ENCODE measurements around the gene GRM4.

GRM4 gene

DNA sequence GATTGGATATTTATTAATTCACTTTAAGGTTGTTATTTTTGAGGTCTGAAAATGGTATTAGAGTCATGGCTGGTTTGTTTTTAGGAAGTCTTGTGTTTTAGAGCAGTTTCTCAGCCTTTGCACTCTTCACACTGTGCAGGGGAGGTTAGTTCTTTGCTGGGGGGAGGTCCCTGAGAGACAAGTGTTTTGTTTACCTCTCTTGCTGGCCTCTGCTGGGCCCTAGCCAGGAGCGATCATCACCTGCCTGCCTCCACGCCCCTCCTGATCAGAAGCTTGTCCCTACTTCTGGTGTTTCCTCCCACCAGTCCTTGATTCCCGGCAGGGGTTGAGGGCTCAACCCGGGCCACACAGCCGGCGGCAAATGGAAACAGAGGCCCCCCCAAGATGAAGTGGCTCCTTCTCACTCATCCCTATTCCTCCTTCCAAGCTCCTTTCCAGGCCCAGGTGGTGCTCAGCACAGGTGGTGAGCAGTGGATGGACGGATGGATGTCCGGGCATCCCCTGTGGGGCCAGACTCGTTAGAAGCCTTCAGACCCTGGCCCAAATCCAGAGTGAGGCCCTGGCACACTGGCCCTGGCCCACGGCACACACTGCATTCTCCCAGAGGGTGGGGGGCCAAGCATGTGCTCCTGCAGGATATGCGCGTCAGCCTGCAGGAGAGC is 51.3 kb downstream of the GRM4 start:
- no peaks in the 10 kb centered on the region for H3K36me3 ChIP-seq (ENCODE audit: control insufficient read depth, insufficient read depth, low read length)
- no peaks in the 10 kb centered on the region for H3K27me3 ChIP-seq (ENCODE audit: control insufficient read depth, insufficient read depth, low read length)
- H3K27ac ChIP-seq (ENCODE audit: low read depth, low read length), result no peak overlapping the region
- H3K9ac ChIP-seq (ENCODE audit: low read length), result no peak overlapping the region
- no peak overlapping the region for H3K4me3 ChIP-seq (ENCODE audit: low read length)
- H3K4me1 ChIP-seq (ENCODE audit: control insufficient read depth, insufficient read depth, low read length), result no peaks in the 10 kb centered on the region

DNA sequence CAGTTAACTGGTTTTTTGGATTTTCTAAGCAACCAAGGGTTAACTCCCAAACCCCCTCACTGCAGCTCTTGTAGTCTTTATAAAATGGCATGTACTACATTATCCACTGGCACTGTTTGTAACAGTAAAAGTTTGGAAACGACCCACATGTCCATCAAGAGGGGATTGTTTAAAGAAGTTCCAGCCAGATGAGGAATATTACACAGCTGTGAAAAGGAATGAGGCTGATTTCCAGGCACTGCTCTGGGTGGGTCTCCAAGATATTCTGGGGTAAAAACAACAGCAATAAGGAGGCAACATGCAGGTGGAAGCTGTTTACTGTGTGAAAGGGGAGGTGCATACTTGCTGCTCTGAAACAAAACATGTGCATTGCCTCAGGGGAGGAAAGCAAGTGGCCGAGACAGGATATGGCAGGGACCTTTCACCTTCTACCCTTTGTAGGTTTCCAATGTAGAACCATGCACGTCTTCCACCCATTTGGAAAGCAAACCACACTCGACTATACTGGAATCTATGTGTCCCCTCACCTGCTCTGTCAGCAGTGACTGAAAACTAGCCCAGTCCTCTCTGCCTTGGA is 51.9 kb downstream of the GRM4 start:
- H3K27me3 ChIP-seq (ENCODE audit: control insufficient read depth, insufficient read depth, low read length), result no peaks in the 10 kb centered on the region
- no peaks in the 10 kb centered on the region for H3K36me3 ChIP-seq (ENCODE audit: control insufficient read depth, insufficient read depth, low read length)
- H3K9ac ChIP-seq (ENCODE audit: low read length), result no peak overlapping the region
- H3K4me1 ChIP-seq (ENCODE audit: control insufficient read depth, insufficient read depth, low read length), result no peaks in the 10 kb centered on the region
- no peak overlapping the region for H3K4me3 ChIP-seq (ENCODE audit: low read length)
- no peak overlapping the region for H3K27ac ChIP-seq (ENCODE audit: low read depth, low read length)

DNA sequence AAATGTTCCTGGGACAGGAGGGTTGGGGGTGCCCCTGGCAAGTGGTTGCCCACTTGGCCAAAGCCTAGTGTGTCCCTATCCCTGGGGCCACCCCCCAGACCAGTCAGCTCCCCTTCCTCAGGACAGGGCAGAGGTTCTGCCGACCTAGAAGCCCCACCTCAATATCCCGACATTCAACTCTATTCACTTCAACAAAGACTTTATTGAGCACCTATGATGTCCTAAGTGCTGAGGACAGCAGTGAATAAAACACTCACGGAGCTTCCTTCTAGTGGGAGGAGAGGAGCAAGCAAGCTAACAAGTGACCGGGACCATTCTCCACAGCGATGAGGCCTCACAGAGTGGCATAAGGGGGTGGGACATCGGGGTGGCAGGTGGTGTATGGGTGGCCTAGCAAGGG is 52.7 kb downstream of the GRM4 start:
- H3K27me3 ChIP-seq (ENCODE audit: control insufficient read depth, insufficient read depth, low read length), result no peaks in the 10 kb centered on the region
- no peak overlapping the region for H3K9ac ChIP-seq (ENCODE audit: low read length)
- no peaks in the 10 kb centered on the region for H3K36me3 ChIP-seq (ENCODE audit: control insufficient read depth, insufficient read depth, low read length)
- no peak overlapping the region for H3K4me3 ChIP-seq (ENCODE audit: low read length)
- no peak overlapping the region for H3K27ac ChIP-seq (ENCODE audit: low read depth, low read length)
- no peaks in the 10 kb centered on the region for H3K4me1 ChIP-seq (ENCODE audit: control insufficient read depth, insufficient read depth, low read length)

DNA sequence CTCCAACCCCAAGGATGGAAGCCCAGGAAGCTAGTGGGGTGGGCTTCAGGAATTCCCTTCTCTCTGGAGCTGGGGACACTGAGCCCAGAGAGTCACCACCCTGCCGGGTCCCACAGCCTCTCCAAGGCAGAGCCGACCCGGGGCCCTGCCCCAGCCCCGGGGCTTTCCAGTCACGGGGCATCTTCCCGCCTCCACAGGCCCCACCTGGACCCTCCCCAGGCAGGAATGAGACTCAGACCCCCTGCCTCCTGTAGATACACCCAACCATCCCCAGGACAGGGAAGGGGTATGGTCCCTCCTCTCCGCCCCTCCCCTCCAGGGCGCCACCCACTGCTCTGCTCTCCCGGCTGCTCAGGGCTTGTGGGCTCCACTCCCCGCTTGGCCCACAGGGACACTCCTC is 53.3 kb downstream of the GRM4 start:
- no peaks in the 10 kb centered on the region for H3K4me1 ChIP-seq (ENCODE audit: control insufficient read depth, insufficient read depth, low read length)
- H3K4me3 ChIP-seq (ENCODE audit: low read length), result no peak overlapping the region
- no peaks in the 10 kb centered on the region for H3K27me3 ChIP-seq (ENCODE audit: control insufficient read depth, insufficient read depth, low read length)
- H3K36me3 ChIP-seq (ENCODE audit: control insufficient read depth, insufficient read depth, low read length), result no peaks in the 10 kb centered on the region
- no peak overlapping the region for H3K27ac ChIP-seq (ENCODE audit: low read depth, low read length)
- no peak overlapping the region for H3K9ac ChIP-seq (ENCODE audit: low read length)

DNA sequence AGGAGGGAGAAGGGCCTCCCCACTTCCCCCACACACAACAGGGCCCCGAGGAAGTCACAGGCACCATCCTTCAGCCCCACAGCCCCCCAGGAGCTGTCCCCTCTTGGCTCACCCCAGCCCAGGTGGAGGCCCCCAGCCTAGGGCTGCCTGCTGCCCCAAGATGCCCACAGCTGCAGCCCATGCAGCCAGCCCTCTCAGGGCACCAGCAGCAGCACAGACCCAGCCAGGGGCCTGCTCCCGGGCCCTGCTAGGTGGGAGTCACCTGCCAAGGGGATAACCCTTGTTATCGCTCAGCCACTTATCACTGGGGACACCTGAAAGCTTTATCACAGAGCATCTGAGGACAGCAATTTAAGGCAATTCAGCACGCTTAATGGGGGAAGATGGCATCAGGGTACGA is 55.0 kb downstream of the GRM4 start:
- H3K27me3 ChIP-seq (ENCODE audit: control insufficient read depth, insufficient read depth, low read length), result no peaks in the 10 kb centered on the region
- H3K4me3 ChIP-seq (ENCODE audit: low read length), result no peak overlapping the region
- no peak overlapping the region for H3K9ac ChIP-seq (ENCODE audit: low read length)
- no peaks in the 10 kb centered on the region for H3K36me3 ChIP-seq (ENCODE audit: control insufficient read depth, insufficient read depth, low read length)
- no peak overlapping the region for H3K27ac ChIP-seq (ENCODE audit: low read depth, low read length)
- no peaks in the 10 kb centered on the region for H3K4me1 ChIP-seq (ENCODE audit: control insufficient read depth, insufficient read depth, low read length)

DNA sequence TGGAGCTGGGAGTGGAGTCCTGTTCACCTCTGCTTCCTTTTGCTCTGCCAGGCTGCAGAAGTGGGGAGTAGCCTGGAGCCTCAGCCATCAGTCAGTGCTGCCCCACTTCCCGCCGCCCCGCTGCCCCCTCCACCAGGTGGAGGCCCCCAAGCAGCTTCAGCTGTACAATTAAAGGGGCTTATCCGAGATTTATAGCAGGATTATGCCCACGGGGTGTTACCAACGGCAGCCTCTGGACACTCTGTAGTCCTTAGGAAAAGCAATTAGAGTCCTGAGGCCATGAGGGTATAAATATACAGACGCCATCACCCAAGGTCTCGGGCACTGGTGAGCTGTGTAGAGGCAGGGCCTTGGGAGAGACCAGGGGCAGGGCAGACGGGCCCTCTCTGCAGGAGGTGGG is 55.4 kb downstream of the GRM4 start:
- no peaks in the 10 kb centered on the region for H3K4me1 ChIP-seq (ENCODE audit: control insufficient read depth, insufficient read depth, low read length)
- H3K27ac ChIP-seq (ENCODE audit: low read depth, low read length), result no peak overlapping the region
- H3K9ac ChIP-seq (ENCODE audit: low read length), result no peak overlapping the region
- no peak overlapping the region for H3K4me3 ChIP-seq (ENCODE audit: low read length)
- H3K27me3 ChIP-seq (ENCODE audit: control insufficient read depth, insufficient read depth, low read length), result no peaks in the 10 kb centered on the region
- H3K36me3 ChIP-seq (ENCODE audit: control insufficient read depth, insufficient read depth, low read length), result no peaks in the 10 kb centered on the region

DNA sequence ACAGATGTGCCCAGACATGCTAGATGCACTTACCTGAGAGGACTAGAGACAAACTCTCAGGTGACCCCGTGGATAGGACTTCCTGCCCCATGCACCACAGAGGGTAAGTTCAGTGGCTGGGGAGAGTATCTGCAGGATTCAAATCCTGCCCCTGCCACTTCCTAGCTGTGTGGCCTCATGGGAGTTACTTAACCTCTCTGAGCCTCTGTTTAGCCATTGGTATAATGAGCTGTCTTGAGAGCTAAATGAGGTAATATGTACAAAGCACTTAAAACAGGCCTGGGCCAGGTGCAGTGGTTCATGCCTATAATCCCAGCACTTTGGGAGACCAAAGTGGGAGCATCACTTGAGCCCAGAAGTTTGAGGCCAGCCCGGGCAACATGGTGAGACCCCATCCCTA is 59.3 kb downstream of the GRM4 start:
- no peaks in the 10 kb centered on the region for H3K36me3 ChIP-seq (ENCODE audit: control insufficient read depth, insufficient read depth, low read length)
- no peaks in the 10 kb centered on the region for H3K4me1 ChIP-seq (ENCODE audit: control insufficient read depth, insufficient read depth, low read length)
- no peak overlapping the region for H3K4me3 ChIP-seq (ENCODE audit: low read length)
- no peak overlapping the region for H3K27ac ChIP-seq (ENCODE audit: low read depth, low read length)
- no peak overlapping the region for H3K9ac ChIP-seq (ENCODE audit: low read length)
- no peaks in the 10 kb centered on the region for H3K27me3 ChIP-seq (ENCODE audit: control insufficient read depth, insufficient read depth, low read length)

DNA sequence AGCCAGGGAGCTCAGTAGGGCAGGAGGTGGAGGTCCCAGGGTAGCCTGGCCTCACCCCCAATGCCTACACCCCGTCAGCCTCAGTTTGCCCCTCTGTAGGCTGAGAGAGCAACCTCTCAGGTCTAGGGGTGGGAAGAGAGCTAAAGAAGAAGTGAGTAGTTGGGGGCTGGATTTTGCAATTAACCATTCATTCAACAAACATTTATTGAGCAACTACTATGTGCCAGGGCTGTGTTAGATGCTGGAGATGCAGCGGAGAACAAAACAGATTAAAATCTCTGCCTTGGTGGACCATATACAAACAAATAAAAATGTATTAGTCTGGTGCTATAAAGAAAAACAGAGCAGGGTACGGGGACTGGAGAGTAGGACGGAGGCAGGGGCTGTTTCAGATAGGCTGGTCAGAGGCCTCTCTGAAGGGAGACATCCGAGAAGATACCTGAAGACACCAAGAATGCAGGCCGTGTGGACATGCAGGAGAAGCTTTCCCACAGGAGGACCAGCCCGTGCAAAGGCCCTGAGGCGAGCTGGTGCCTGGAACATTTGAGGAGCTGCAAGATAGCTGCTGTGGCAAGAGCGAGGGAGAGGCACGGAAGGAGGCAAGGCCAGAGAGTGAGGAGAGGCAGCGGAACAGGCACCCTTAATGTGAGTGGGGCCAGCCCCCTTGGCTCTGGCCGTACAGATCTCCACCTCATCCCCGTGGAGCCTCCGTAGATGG is 60.3 kb downstream of the GRM4 start:
- Histone ChIP-seq H3K4me1 (ENCODE audit: control insufficient read depth, insufficient read depth, low read length) (no peaks in the 10 kb centered on the region), H3K36me3 (ENCODE audit: control insufficient read depth, insufficient read depth, low read length) (no peaks in the 10 kb centered on the region), H3K9ac (ENCODE audit: low read length) (no peak overlapping the region), H3K27me3 (ENCODE audit: control insufficient read depth, insufficient read depth, low read length) (no peaks in the 10 kb centered on the region), H3K4me3 (ENCODE audit: low read length) (no peak overlapping the region), H3K27ac (ENCODE audit: low read depth, low read length) (no peak overlapping the region)

DNA sequence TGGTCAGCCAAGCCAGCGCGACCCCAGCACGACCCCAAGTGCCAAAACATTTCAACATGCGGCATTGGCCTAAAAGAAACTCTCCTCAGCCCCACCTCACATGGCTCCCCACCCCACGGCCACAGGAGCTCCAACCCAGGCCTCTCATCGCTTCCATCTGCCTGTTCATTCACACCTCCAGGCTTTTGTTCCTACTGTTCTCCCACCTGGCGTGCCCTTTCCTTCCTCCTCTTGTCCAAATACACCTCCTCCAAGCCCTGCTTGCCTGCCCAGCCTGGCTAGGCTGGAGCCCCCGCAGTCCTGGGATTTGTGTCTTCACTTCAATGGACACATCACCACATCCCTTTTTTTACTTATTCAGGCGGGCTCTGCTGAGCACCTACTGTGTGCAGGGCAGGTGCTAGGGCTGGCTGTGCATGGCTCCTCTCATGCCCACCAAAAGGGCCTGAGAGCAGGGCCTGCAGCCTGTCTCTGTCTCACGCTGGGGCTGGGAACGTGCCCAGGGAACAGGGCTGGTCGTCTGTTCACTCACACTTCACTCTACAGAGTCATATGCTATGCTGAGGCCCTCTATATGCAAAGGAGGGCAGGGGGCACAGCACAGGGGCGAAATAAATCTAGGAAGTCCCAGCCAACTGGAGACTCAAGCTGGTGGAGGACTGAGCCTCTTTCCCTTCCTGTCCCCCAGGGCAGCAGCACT is 61.1 kb downstream of the GRM4 start:
- H3K27me3 ChIP-seq (ENCODE audit: control insufficient read depth, insufficient read depth, low read length), result no peaks in the 10 kb centered on the region
- H3K4me3 ChIP-seq (ENCODE audit: low read length), result no peak overlapping the region
- no peak overlapping the region for H3K27ac ChIP-seq (ENCODE audit: low read depth, low read length)
- no peak overlapping the region for H3K9ac ChIP-seq (ENCODE audit: low read length)
- H3K36me3 ChIP-seq (ENCODE audit: control insufficient read depth, insufficient read depth, low read length), result no peaks in the 10 kb centered on the region
- H3K4me1 ChIP-seq (ENCODE audit: control insufficient read depth, insufficient read depth, low read length), result no peaks in the 10 kb centered on the region

DNA sequence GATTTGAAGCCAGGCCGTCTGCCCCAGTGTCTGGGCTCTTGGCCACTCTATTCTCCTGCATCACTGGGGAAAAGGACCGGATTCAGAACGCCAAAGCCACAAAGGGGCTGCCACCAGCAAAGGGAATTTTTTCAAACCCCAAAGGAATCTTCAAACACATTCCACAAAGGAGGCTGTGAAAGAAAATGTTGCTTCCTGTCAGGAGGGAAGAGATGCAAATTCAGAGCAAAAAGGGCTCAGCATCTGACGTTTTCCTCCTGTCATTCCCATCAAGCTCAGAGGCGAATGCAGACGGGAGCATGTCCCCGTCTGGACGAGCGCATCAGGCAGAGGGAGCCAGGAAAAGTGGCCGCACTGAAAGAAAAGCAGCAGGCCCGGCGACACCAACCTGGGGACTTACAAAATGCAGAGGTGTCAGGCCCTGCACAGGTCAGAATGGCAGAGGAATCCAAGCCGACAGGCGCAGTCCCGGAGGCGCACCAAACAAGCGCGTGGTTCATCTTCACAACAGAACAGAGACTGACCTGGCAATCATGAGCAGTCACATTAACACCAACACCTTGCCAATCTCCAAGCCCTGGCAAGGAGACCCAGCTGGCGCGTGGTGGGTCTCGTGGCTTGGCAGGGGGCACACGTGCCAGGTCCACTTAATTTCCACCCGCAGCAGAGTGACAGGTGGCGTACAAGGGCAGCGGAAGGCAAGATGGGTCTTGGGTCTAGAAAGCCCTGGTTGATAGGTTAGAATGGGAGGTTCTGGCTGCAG is 62.8 kb downstream of the GRM4 start:
- no peak overlapping the region for H3K27ac ChIP-seq (ENCODE audit: low read depth, low read length)
- no peak overlapping the region for H3K9ac ChIP-seq (ENCODE audit: low read length)
- no peaks in the 10 kb centered on the region for H3K36me3 ChIP-seq (ENCODE audit: control insufficient read depth, insufficient read depth, low read length)
- H3K4me1 ChIP-seq (ENCODE audit: control insufficient read depth, insufficient read depth, low read length), result no peaks in the 10 kb centered on the region
- no peaks in the 10 kb centered on the region for H3K27me3 ChIP-seq (ENCODE audit: control insufficient read depth, insufficient read depth, low read length)
- H3K4me3 ChIP-seq (ENCODE audit: low read length), result no peak overlapping the region

DNA sequence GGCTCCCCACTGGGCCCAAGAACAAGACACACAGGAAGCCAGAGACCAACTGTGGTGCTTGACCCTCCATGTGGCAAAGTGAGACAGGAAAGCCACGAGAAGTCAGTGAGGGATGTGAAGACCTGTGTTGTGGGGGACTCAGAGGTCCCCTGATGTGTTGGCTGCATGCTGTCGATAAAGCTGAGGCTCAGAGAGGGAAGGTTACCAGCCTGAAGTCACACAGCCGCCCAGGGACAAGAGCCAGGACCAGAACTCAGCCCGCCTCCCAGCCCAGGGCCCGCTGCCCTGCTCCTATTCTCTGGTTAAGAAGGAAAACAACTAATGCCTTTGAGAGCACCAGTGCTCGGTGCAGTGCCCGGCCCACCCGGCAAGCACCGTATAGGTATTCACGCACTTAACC is 63.5 kb downstream of the GRM4 start:
- H3K4me1 ChIP-seq (ENCODE audit: control insufficient read depth, insufficient read depth, low read length), result no peaks in the 10 kb centered on the region

DNA sequence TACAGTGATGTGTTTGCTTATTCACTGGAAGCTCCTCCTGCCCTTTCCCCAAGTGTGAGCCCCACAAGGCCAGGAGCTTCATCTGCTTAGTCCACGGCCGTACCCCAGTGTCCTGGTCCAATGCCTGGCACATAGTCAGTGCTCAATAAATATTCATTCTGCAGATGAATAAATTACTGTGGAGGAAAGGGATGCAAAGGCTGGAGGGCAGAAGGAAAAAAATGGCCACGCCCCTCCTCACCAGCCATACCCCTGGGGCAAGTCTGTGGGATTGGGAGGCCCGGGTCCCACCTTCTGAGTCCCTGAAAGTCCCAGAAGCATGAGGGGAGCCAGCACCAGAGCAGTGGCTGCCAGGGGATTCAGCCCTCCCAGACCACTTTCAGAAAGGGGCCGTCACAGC is 65.5 kb downstream of the GRM4 start:
- Histone ChIP-seq H3K4me1 (ENCODE audit: control insufficient read depth, insufficient read depth, low read length) (no peaks in the 10 kb centered on the region), H3K36me3 (ENCODE audit: control insufficient read depth, insufficient read depth, low read length) (no peaks in the 10 kb centered on the region), H3K4me3 (ENCODE audit: low read length) (no peak overlapping the region), H3K27me3 (ENCODE audit: control insufficient read depth, insufficient read depth, low read length) (no peaks in the 10 kb centered on the region), H3K9ac (ENCODE audit: low read length) (no peak overlapping the region), H3K27ac (ENCODE audit: low read depth, low read length) (no peak overlapping the region)

More for the DNA sequence above, 63.5 kb downstream of the GRM4 start:
- no peak overlapping the region for H3K9ac ChIP-seq (ENCODE audit: low read length)
- H3K4me3 ChIP-seq (ENCODE audit: low read length), result no peak overlapping the region
- no peaks in the 10 kb centered on the region for H3K36me3 ChIP-seq (ENCODE audit: control insufficient read depth, insufficient read depth, low read length)
- H3K27ac ChIP-seq (ENCODE audit: low read depth, low read length), result no peak overlapping the region
- no peaks in the 10 kb centered on the region for H3K27me3 ChIP-seq (ENCODE audit: control insufficient read depth, insufficient read depth, low read length)
